NCI-H2227 treated with DMSO at 0.1 percent for 48 hours (cell line): Measurements from ENCODE around the gene ELAVL3.
"Not testable (repeated sequence)": the region's sequence is repeated elsewhere in the genome, so short reads cannot be mapped to it uniquely, and the experiment has no call there.

ENCODE experiments used
- DNase-seq: peaks from one replicate; lab custom pipeline; 2025; lab: John Stamatoyannopoulos, UW

Gene ELAVL3

GRCh38 chr19:11435833-11436313, 45.0 kb downstream of the ELAVL3 start:
- no peak for DNase-seq

- DNase-seq = peak; percentile 96
Measured at GRCh38 chr19:11435057-11435832, 45.6 kb downstream of the ELAVL3 start, which contains the start of the genes ODAD3 and PRKCSH. TSS of gene ODAD3 (minus strand) at chr19:11435121. CDS start at chr19:11435016, 105 bp downstream. TSS of gene PRKCSH (plus strand) at chr19:11435635. CDS start at chr19:11436118, 483 bp downstream.

- DNase-seq = no peak
Measured at GRCh38 chr19:11434703-11435056, 46.2 kb downstream of the ELAVL3 start.

GRCh38 chr19:11433526-11433925, 47.3 kb downstream of the ELAVL3 start:
- DNase-seq = not testable (repeated sequence)

GRCh38 chr19:11426656-11427055, 54.2 kb downstream of the ELAVL3 start:
- no peak for DNase-seq

GRCh38 chr19:11425719-11426457, 55.0 kb downstream of the ELAVL3 start:
- no peak for DNase-seq

GRCh38 chr19:11423791-11424181, 57.1 kb downstream of the ELAVL3 start:
- no peak for DNase-seq

GRCh38 chr19:11423164-11423790, 57.6 kb downstream of the ELAVL3 start:
- no peak for DNase-seq

GRCh38 chr19:11422163-11423065, 58.4 kb downstream of the ELAVL3 start:
- no peak for DNase-seq

- no peak for DNase-seq
Measured at GRCh38 chr19:11421371-11422098, 59.3 kb downstream of the ELAVL3 start.

GRCh38 chr19:11420429-11421370, 60.1 kb downstream of the ELAVL3 start:
- peak; percentile 17 for DNase-seq

GRCh38 chr19:11418549-11419506, 62.0 kb downstream of the ELAVL3 start, which contains the start of gene RGL3:
TSS of gene RGL3 (minus strand) at chr19:11419314. CDS start at chr19:11419278, 36 bp downstream.
- no peak for DNase-seq

- DNase-seq = no peak
Measured at GRCh38 chr19:11418094-11418548, 62.7 kb downstream of the ELAVL3 start.

GRCh38 chr19:11416346-11417052, 64.3 kb downstream of the ELAVL3 start:
- DNase-seq = no peak

- DNase-seq = no peak
Measured at GRCh38 chr19:11414544-11414943, 66.3 kb downstream of the ELAVL3 start.

- no peak for DNase-seq
Measured at GRCh38 chr19:11410682-11411081, 70.2 kb downstream of the ELAVL3 start.

- DNase-seq = no peak
Measured at GRCh38 chr19:11408591-11408990, 72.3 kb downstream of the ELAVL3 start.
